Adipocyte (in vitro differentiated cells): ENCODE results near the gene PCSK5.

ENCODE experiments used
- DNase-seq: peaks from one replicate; pipeline ENCODE4 v3.0.0-alpha.2; 2015; ENCODE audit warnings: low read depth
- H3K27me3 ChIP-seq: replicated peaks from 2 replicates; pipeline ENCODE4 v1.7.0; 2013; ENCODE audit warnings: mild to moderate bottlenecking, low read length, moderate library complexity; ENCODE audit not compliant: control insufficient read depth, insufficient read depth
- H3K36me3 ChIP-seq: 2 replicates; pipeline ENCODE4 v1.7.0; 2013; ENCODE audit warnings: low read length, mild to moderate bottlenecking, moderate library complexity; ENCODE audit not compliant: control insufficient read depth, insufficient read depth, severe bottlenecking
- H3K4me1 ChIP-seq: 2 replicates; pipeline ENCODE4 v1.7.0; 2013; ENCODE audit warnings: mild to moderate bottlenecking, low read length, moderate library complexity; ENCODE audit not compliant: control insufficient read depth, insufficient read depth
- H3K4me3 ChIP-seq: 2 replicates; pipeline ENCODE4 v1.7.0; 2013; ENCODE audit warnings: mild to moderate bottlenecking, low read length, moderate library complexity
- H3K9ac ChIP-seq: 2 replicates; pipeline ENCODE4 v1.7.0; 2013; ENCODE audit warnings: mild to moderate bottlenecking, low read length, moderate library complexity
- H3K9me3 ChIP-seq: 2 replicates; pipeline ENCODE4 v1.7.0; 2013; ENCODE audit warnings: mild to moderate bottlenecking, low read length, moderate library complexity; ENCODE audit not compliant: control insufficient read depth

Gene PCSK5

DNA sequence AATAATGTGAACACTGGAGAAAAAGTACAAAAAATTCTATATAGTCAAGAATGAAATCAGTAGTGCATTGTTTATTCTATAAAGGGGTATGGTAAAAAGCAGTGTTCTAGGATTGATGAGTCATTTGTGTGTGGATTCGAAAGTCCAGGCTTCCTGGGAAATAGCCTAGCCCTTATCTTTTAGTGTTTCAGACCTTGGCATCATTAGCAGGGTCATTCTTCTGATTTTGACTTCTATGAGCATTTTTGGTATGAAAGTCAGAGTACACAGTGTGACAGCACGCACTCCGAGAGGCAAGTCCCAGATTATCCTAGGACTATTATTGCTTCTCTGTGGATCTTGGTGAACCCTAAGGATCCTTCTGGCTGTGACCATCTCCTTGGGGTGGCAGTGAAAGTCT is 16.9 kb downstream of the PCSK5 start:
- Histone ChIP-seq H3K9me3 (no peaks in the 10 kb centered on the region), H3K4me3 (no peak overlapping the region), H3K4me1 (peaks cover 23% of the 10 kb centered on the region), H3K27me3 (no peaks in the 10 kb centered on the region), H3K36me3 (no peaks in the 10 kb centered on the region), H3K9ac (no peak overlapping the region)
- DNase-seq, result peak; percentile 14

DNA sequence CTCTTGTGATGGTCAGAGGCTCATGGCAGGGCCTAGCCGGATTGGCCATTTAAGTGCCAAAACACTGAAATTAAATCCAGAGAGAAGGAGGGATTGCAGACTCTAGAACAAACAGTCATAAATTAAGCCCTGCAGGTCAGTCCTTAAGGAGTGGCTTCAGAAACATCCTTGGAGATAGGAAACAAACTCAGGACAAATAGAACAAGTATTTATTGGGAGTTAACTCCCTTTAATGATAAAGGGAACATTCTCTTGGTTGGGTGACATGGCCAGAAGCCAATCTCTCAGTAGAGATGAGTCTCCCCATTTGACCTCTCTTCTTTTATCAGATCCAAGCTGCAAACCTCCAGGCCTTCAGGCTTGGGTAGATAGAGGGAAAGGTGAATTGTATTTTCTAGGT is 17.4 kb downstream of the PCSK5 start:
- H3K27me3 ChIP-seq, result no peaks in the 10 kb centered on the region
- H3K9me3 ChIP-seq, result no peaks in the 10 kb centered on the region
- no peak for DNase-seq
- no peak overlapping the region for H3K9ac ChIP-seq
- peaks cover 23% of the 10 kb centered on the region for H3K4me1 ChIP-seq
- no peaks in the 10 kb centered on the region for H3K36me3 ChIP-seq
- no peak overlapping the region for H3K4me3 ChIP-seq

DNA sequence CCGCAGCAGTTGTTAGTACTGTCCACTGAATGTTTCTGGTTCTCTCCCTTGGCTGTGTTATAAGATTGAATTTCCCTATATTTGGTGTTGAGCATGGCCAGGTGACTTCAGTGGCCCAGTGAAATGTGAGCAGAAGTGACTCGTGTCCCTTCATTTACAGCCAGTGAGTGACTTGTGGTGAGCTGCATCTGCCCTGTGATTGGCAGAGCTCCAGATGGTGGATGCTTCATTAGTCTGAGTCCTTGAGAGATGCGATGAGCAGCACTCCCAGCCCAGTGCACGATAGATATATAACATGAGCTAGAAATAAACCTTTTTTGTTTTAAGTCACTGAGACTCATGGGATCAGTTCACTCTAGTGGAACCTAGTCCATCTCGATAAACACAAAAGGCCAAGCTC is 19.3 kb downstream of the PCSK5 start:
- Histone ChIP-seq H3K36me3 (no peaks in the 10 kb centered on the region), H3K27me3 (no peaks in the 10 kb centered on the region), H3K9me3 (no peaks in the 10 kb centered on the region), H3K4me1 (peaks cover 23% of the 10 kb centered on the region), H3K4me3 (no peak overlapping the region), H3K9ac (no peak overlapping the region)
- DNase-seq, result no peak

DNA sequence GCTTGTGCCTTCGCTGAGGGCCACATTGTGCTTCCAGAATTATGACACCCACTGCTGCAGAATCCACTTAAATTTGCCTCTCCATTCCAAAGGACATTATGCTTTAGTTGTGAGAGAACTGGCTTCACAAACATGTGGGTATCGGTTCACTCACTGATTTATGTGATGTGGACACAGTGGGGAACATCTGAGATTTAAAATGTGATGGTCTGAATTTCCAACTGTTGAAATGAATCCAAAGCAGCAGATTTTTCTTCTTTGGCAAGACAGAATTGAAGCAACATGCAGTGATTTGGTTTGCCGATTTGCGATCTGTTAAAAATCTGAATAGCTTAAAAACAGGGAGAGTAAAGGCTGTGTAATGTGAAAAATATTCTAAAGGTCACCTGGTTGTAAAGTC is 20.3 kb downstream of the PCSK5 start:
- no peaks in the 10 kb centered on the region for H3K27me3 ChIP-seq
- no peaks in the 10 kb centered on the region for H3K36me3 ChIP-seq
- H3K9ac ChIP-seq, result no peak overlapping the region
- H3K4me1 ChIP-seq, result peaks cover 23% of the 10 kb centered on the region
- no peak for DNase-seq
- peak overlapping the region; percentile 2 for H3K4me3 ChIP-seq
- H3K9me3 ChIP-seq, result no peaks in the 10 kb centered on the region

DNA sequence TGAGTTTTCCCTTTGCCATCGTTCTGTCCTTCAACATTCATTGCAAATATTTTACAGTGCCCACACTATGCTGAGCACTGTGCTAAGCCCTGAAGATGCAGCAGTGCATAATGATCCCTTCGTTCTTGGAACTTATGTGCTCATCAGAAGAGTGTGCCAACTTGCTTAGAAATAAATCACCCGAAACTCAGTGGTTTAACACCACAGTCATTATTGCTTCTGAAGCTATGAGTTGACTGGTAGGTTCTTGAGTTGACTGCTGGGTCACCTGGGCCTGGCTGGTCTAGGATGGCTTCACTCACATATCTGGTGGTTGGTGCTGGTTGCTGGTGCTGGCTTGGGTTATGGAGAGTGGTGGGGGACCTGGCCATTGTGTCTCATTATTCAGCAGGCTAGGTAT is 20.9 kb downstream of the PCSK5 start:
- Histone ChIP-seq H3K27me3 (no peaks in the 10 kb centered on the region), H3K4me1 (peaks cover 23% of the 10 kb centered on the region), H3K36me3 (no peaks in the 10 kb centered on the region), H3K4me3 (no peak overlapping the region), H3K9ac (no peak overlapping the region), H3K9me3 (no peaks in the 10 kb centered on the region)
- no peak for DNase-seq

DNA sequence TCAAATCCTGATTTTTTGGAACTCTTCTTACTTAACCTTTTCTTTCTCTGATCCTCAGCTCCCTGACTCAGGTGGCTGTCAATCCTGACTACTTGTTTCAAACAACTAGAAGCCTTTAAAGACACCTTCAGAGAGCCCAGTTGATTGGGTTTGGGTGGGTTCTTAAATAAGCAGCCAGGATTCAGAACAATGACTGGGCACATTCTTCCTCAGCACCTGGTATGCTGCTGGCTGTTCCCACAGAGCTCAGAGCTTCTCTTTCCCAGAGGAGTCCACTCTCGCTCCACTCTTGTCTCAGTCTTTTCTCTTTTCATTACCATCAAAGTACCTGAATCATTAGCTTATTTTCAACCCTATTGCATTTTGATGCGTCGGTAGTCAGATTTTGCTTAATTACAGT is 22.5 kb downstream of the PCSK5 start:
- no peak overlapping the region for H3K9ac ChIP-seq
- H3K27me3 ChIP-seq, result no peaks in the 10 kb centered on the region
- H3K4me3 ChIP-seq, result no peak overlapping the region
- no peaks in the 10 kb centered on the region for H3K36me3 ChIP-seq
- H3K9me3 ChIP-seq, result no peaks in the 10 kb centered on the region
- H3K4me1 ChIP-seq, result peaks cover 15% of the 10 kb centered on the region
- no peak for DNase-seq

GRCh38 chr9:75914002-75914401 is 23.5 kb downstream of the PCSK5 start:
- Histone ChIP-seq H3K4me3 (no peak overlapping the region), H3K27me3 (no peaks in the 10 kb centered on the region), H3K9ac (no peak overlapping the region), H3K9me3 (no peaks in the 10 kb centered on the region), H3K4me1 (peaks cover 13% of the 10 kb centered on the region), H3K36me3 (no peaks in the 10 kb centered on the region)
- no peak for DNase-seq

- Histone ChIP-seq H3K9ac (no peak overlapping the region), H3K4me1 (peaks cover 13% of the 10 kb centered on the region), H3K9me3 (no peaks in the 10 kb centered on the region), H3K4me3 (no peak overlapping the region), H3K27me3 (no peaks in the 10 kb centered on the region), H3K36me3 (no peaks in the 10 kb centered on the region)
- DNase-seq, result no peak
These were observed 24.5 kb downstream of the PCSK5 start for GRCh38 chr9:75914883-75915452.

- Histone ChIP-seq H3K4me3 (no peak overlapping the region), H3K9ac (no peak overlapping the region), H3K9me3 (no peaks in the 10 kb centered on the region), H3K4me1 (no peaks in the 10 kb centered on the region), H3K27me3 (no peaks in the 10 kb centered on the region), H3K36me3 (no peaks in the 10 kb centered on the region)
- DNase-seq, result no peak
These were observed 27.7 kb downstream of the PCSK5 start for GRCh38 chr9:75918154-75918553.

GRCh38 chr9:75918909-75919308 is 28.4 kb downstream of the PCSK5 start:
- no peaks in the 10 kb centered on the region for H3K9me3 ChIP-seq
- no peak for DNase-seq
- no peak overlapping the region for H3K9ac ChIP-seq
- no peak overlapping the region for H3K4me3 ChIP-seq
- no peaks in the 10 kb centered on the region for H3K27me3 ChIP-seq
- H3K4me1 ChIP-seq, result no peaks in the 10 kb centered on the region
- H3K36me3 ChIP-seq, result no peaks in the 10 kb centered on the region

GRCh38 chr9:75921391-75922127 is 31.1 kb downstream of the PCSK5 start:
- H3K9ac ChIP-seq, result no peak overlapping the region
- H3K4me1 ChIP-seq, result no peaks in the 10 kb centered on the region
- DNase-seq, result no peak
- H3K27me3 ChIP-seq, result no peaks in the 10 kb centered on the region
- H3K9me3 ChIP-seq, result no peaks in the 10 kb centered on the region
- H3K4me3 ChIP-seq, result no peak overlapping the region
- no peaks in the 10 kb centered on the region for H3K36me3 ChIP-seq

- DNase-seq, result no peak
- peaks cover 22% of the 10 kb centered on the region for H3K4me1 ChIP-seq
- no peaks in the 10 kb centered on the region for H3K9me3 ChIP-seq
- H3K27me3 ChIP-seq, result no peaks in the 10 kb centered on the region
- no peak overlapping the region for H3K4me3 ChIP-seq
- H3K9ac ChIP-seq, result no peak overlapping the region
- no peaks in the 10 kb centered on the region for H3K36me3 ChIP-seq
These were observed 35.9 kb downstream of the PCSK5 start for GRCh38 chr9:75926385-75926784.
